ENCODE data around the gene SYT15.
"Not testable (repeated sequence)": the region's sequence is repeated elsewhere in the genome, so short reads cannot be mapped to it uniquely, and the experiment has no call there.

DNA sequence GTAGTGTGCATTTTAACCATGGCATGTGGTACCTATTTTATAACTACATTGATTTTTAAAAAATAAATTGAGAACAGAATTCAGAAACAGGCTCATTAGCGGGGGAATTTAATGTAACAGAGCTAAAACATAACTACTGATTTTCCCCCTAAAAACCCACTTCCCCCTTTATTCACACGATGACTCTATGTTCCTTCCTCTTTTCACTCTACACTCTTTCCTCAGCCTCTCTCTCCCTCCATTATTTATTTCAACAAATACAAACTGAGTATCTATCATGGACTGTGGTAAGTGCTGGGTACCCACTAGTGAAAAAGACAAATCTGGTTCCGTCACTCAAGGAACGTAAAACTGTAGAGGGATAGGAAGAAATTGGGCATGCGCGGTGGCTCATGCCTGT, 36.6 kb downstream of the SYT15 start:
- TF ChIP-seq, protein P1, sequence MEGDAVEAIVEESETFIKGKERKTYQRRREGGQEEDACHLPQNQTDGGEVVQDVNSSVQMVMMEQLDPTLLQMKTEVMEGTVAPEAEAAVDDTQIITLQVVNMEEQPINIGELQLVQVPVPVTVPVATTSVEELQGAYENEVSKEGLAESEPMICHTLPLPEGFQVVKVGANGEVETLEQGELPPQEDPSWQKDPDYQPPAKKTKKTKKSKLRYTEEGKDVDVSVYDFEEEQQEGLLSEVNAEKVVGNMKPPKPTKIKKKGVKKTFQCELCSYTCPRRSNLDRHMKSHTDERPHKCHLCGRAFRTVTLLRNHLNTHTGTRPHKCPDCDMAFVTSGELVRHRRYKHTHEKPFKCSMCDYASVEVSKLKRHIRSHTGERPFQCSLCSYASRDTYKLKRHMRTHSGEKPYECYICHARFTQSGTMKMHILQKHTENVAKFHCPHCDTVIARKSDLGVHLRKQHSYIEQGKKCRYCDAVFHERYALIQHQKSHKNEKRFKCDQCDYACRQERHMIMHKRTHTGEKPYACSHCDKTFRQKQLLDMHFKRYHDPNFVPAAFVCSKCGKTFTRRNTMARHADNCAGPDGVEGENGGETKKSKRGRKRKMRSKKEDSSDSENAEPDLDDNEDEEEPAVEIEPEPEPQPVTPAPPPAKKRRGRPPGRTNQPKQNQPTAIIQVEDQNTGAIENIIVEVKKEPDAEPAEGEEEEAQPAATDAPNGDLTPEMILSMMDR (IDR thresholded peaks at IDR 0.05; ENCODE audit: extremely low read depth in 1 of 2, insufficient read depth in 1 of 2, low read depth in 1 of 2, low read length in 2 of 2): not testable (repeated sequence)
- TF ChIP-seq POLR2A (IDR thresholded peaks at IDR 0.05; ENCODE audit: low read depth, low read length); JUN (IDR thresholded peaks at IDR 0.05; ENCODE audit: borderline replicate concordance, insufficient read depth, insufficient read length, low read depth); GATA2 (IDR thresholded peaks at IDR 0.05; ENCODE audit: insufficient read depth, insufficient read length, low read depth, low read length); EZH2 (IDR thresholded peaks at IDR 0.05; ENCODE audit: borderline replicate concordance, low read depth, low read length, severe bottlenecking): not testable (repeated sequence)
- TF ChIP-seq, protein P2, sequence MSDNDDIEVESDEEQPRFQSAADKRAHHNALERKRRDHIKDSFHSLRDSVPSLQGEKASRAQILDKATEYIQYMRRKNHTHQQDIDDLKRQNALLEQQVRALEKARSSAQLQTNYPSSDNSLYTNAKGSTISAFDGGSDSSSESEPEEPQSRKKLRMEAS (IDR thresholded peaks at IDR 0.05; ENCODE audit: insufficient read depth, insufficient read length): not testable (repeated sequence)
